Measurements from ENCODE around the gene CACNA2D3.

Gene CACNA2D3

GRCh38 chr3:54257125-54257720 is 134.9 kb downstream of the CACNA2D3 start:
- H3K27ac ChIP-seq (ENCODE audit: low read depth in 2 of 2, low read length in 2 of 2): no peak overlapping the region
- no peaks in the 10 kb centered on the region for H3K9me3 ChIP-seq (ENCODE audit: control insufficient read depth in 2 of 2, low read length in 2 of 2)
- H3K4me3 ChIP-seq (ENCODE audit: low read length in 2 of 2): no peak overlapping the region
- H3K4me1 ChIP-seq (ENCODE audit: control insufficient read depth in 2 of 2, insufficient read depth in 2 of 2, low read length in 2 of 2): no peaks in the 10 kb centered on the region
- H3K9ac ChIP-seq (ENCODE audit: low read depth in 1 of 2, low read length in 2 of 2): no peak overlapping the region
- H3K36me3 ChIP-seq (ENCODE audit: control insufficient read depth in 2 of 2, insufficient read depth in 2 of 2, low read length in 2 of 2): no peaks in the 10 kb centered on the region
- no peaks in the 10 kb centered on the region for H3K27me3 ChIP-seq (ENCODE audit: control insufficient read depth in 2 of 2, insufficient read depth in 2 of 2, low read length in 2 of 2)

- no peaks in the 10 kb centered on the region for H3K4me1 ChIP-seq (ENCODE audit: control insufficient read depth in 2 of 2, insufficient read depth in 2 of 2, low read length in 2 of 2)
- H3K27ac ChIP-seq (ENCODE audit: low read depth in 2 of 2, low read length in 2 of 2): no peak overlapping the region
- no peak overlapping the region for H3K4me3 ChIP-seq (ENCODE audit: low read length in 2 of 2)
- H3K9me3 ChIP-seq (ENCODE audit: control insufficient read depth in 2 of 2, low read length in 2 of 2): no peaks in the 10 kb centered on the region
- peaks cover 0 to 2% of the 10 kb centered on the region in 2 donors for H3K27me3 ChIP-seq (ENCODE audit: control insufficient read depth in 2 of 2, insufficient read depth in 2 of 2, low read length in 2 of 2)
- no peak overlapping the region for H3K9ac ChIP-seq (ENCODE audit: low read depth in 1 of 2, low read length in 2 of 2)
- H3K36me3 ChIP-seq (ENCODE audit: control insufficient read depth in 2 of 2, insufficient read depth in 2 of 2, low read length in 2 of 2): no peaks in the 10 kb centered on the region
Observed at GRCh38 chr3:54259636-54260035, 137.3 kb downstream of the CACNA2D3 start.

GRCh38 chr3:54261141-54261540 is 138.8 kb downstream of the CACNA2D3 start:
- H3K9me3 ChIP-seq (ENCODE audit: control insufficient read depth in 2 of 2, low read length in 2 of 2): no peaks in the 10 kb centered on the region
- H3K36me3 ChIP-seq (ENCODE audit: control insufficient read depth in 2 of 2, insufficient read depth in 2 of 2, low read length in 2 of 2): no peaks in the 10 kb centered on the region
- H3K9ac ChIP-seq (ENCODE audit: low read depth in 1 of 2, low read length in 2 of 2): no peak overlapping the region
- no peaks in the 10 kb centered on the region for H3K4me1 ChIP-seq (ENCODE audit: control insufficient read depth in 2 of 2, insufficient read depth in 2 of 2, low read length in 2 of 2)
- peaks cover 0 to 2% of the 10 kb centered on the region in 2 donors for H3K27me3 ChIP-seq (ENCODE audit: control insufficient read depth in 2 of 2, insufficient read depth in 2 of 2, low read length in 2 of 2)
- no peak overlapping the region for H3K4me3 ChIP-seq (ENCODE audit: low read length in 2 of 2)
- H3K27ac ChIP-seq (ENCODE audit: low read depth in 2 of 2, low read length in 2 of 2): no peak overlapping the region

DNA sequence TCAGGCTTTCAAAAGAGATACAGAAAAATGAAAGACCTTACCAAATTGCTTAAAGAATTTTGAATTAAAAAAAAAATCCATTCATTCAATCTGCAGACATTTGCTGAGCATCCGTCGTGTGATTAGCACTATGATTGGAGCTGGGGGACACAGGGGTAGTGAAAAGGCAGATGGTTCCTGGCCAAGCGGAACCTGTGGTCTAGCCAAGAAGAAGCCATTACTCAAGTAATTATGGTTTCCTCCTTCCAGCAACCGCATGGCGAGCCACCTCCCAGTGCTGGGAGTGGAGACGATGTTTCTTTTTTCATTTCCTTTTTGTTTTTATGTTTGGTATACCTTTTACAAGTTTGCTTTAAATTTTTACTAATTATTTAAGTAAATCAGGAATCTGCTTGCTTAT is 140.2 kb downstream of the CACNA2D3 start:
- Histone ChIP-seq H3K36me3 (ENCODE audit: control insufficient read depth in 2 of 2, insufficient read depth in 2 of 2, low read length in 2 of 2) (no peaks in the 10 kb centered on the region), H3K9ac (ENCODE audit: low read depth in 1 of 2, low read length in 2 of 2) (no peak overlapping the region), H3K27me3 (ENCODE audit: control insufficient read depth in 2 of 2, insufficient read depth in 2 of 2, low read length in 2 of 2) (peaks cover 0 to 4% of the 10 kb centered on the region in 2 donors), H3K27ac (ENCODE audit: low read depth in 2 of 2, low read length in 2 of 2) (no peak overlapping the region), H3K4me3 (ENCODE audit: low read length in 2 of 2) (no peak overlapping the region), H3K4me1 (ENCODE audit: control insufficient read depth in 2 of 2, insufficient read depth in 2 of 2, low read length in 2 of 2) (no peaks in the 10 kb centered on the region), H3K9me3 (ENCODE audit: control insufficient read depth in 2 of 2, low read length in 2 of 2) (no peaks in the 10 kb centered on the region)

DNA sequence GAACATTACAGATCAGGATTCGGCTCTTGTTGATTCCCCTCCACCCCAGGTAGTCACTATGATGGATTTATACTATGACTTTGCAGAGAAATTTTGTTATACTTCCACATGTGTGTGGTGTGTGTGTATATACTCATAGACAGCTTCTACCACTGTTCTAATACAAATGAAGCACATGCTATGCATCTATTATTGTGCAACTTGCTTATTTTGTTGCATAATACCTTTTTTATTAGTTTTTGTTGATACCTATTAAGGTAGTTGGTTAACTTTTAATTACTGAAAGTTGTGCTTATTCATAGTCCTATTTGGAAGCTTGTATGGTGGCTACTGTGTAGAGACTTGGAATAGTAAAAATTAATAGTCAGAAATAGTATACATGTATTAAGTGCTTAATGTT is 140.6 kb downstream of the CACNA2D3 start:
- Histone ChIP-seq H3K27me3 (ENCODE audit: control insufficient read depth in 2 of 2, insufficient read depth in 2 of 2, low read length in 2 of 2) (peaks cover 0 to 4% of the 10 kb centered on the region in 2 donors), H3K9ac (ENCODE audit: low read depth in 1 of 2, low read length in 2 of 2) (no peak overlapping the region), H3K36me3 (ENCODE audit: control insufficient read depth in 2 of 2, insufficient read depth in 2 of 2, low read length in 2 of 2) (no peaks in the 10 kb centered on the region), H3K4me3 (ENCODE audit: low read length in 2 of 2) (no peak overlapping the region), H3K4me1 (ENCODE audit: control insufficient read depth in 2 of 2, insufficient read depth in 2 of 2, low read length in 2 of 2) (no peaks in the 10 kb centered on the region), H3K9me3 (ENCODE audit: control insufficient read depth in 2 of 2, low read length in 2 of 2) (no peaks in the 10 kb centered on the region), H3K27ac (ENCODE audit: low read depth in 2 of 2, low read length in 2 of 2) (no peak overlapping the region)

GRCh38 chr3:54264050-54264449 is 141.7 kb downstream of the CACNA2D3 start:
- H3K4me3 ChIP-seq (ENCODE audit: low read length in 2 of 2): no peak overlapping the region
- no peak overlapping the region for H3K9ac ChIP-seq (ENCODE audit: low read depth in 1 of 2, low read length in 2 of 2)
- no peaks in the 10 kb centered on the region for H3K4me1 ChIP-seq (ENCODE audit: control insufficient read depth in 2 of 2, insufficient read depth in 2 of 2, low read length in 2 of 2)
- H3K27me3 ChIP-seq (ENCODE audit: control insufficient read depth in 2 of 2, insufficient read depth in 2 of 2, low read length in 2 of 2): peaks cover 0 to 4% of the 10 kb centered on the region in 2 donors
- H3K27ac ChIP-seq (ENCODE audit: low read depth in 2 of 2, low read length in 2 of 2): no peak overlapping the region
- H3K36me3 ChIP-seq (ENCODE audit: control insufficient read depth in 2 of 2, insufficient read depth in 2 of 2, low read length in 2 of 2): no peaks in the 10 kb centered on the region
- H3K9me3 ChIP-seq (ENCODE audit: control insufficient read depth in 2 of 2, low read length in 2 of 2): no peaks in the 10 kb centered on the region

- Histone ChIP-seq H3K27ac (ENCODE audit: low read depth in 2 of 2, low read length in 2 of 2) (no peak overlapping the region), H3K4me3 (ENCODE audit: low read length in 2 of 2) (no peak overlapping the region), H3K27me3 (ENCODE audit: control insufficient read depth in 2 of 2, insufficient read depth in 2 of 2, low read length in 2 of 2) (peaks cover 0 to 2% of the 10 kb centered on the region in 2 donors), H3K36me3 (ENCODE audit: control insufficient read depth in 2 of 2, insufficient read depth in 2 of 2, low read length in 2 of 2) (no peaks in the 10 kb centered on the region), H3K9ac (ENCODE audit: low read depth in 1 of 2, low read length in 2 of 2) (no peak overlapping the region), H3K4me1 (ENCODE audit: control insufficient read depth in 2 of 2, insufficient read depth in 2 of 2, low read length in 2 of 2) (no peaks in the 10 kb centered on the region), H3K9me3 (ENCODE audit: control insufficient read depth in 2 of 2, low read length in 2 of 2) (no peaks in the 10 kb centered on the region)
Observed at GRCh38 chr3:54270816-54271526, 148.6 kb downstream of the CACNA2D3 start.

DNA sequence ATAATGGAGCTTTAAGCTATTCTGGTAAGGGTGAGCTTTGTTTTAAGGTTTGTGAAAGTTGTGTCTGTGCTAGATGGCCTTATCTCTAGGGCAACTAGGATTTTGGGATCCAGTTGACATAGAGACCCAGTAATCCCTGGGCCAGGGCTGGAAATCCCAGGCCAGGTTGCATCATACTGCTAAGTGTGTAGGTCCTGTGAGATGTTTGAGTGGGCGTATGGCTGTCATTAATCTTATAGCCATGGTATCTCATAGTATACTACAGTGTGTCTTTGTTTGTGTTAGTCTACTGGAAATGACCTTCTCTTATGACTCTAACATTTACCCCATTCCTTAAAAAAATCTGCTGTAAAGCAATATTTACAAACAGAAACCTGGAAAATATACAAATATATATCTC is 151.4 kb downstream of the CACNA2D3 start:
- Histone ChIP-seq H3K27ac (ENCODE audit: low read depth in 2 of 2, low read length in 2 of 2) (no peak overlapping the region), H3K9ac (ENCODE audit: low read depth in 1 of 2, low read length in 2 of 2) (no peak overlapping the region), H3K4me1 (ENCODE audit: control insufficient read depth in 2 of 2, insufficient read depth in 2 of 2, low read length in 2 of 2) (no peaks in the 10 kb centered on the region), H3K9me3 (ENCODE audit: control insufficient read depth in 2 of 2, low read length in 2 of 2) (no peaks in the 10 kb centered on the region), H3K4me3 (ENCODE audit: low read length in 2 of 2) (no peak overlapping the region), H3K36me3 (ENCODE audit: control insufficient read depth in 2 of 2, insufficient read depth in 2 of 2, low read length in 2 of 2) (no peaks in the 10 kb centered on the region), H3K27me3 (ENCODE audit: control insufficient read depth in 2 of 2, insufficient read depth in 2 of 2, low read length in 2 of 2) (no peaks in the 10 kb centered on the region)

- H3K4me3 ChIP-seq (ENCODE audit: low read length in 2 of 2): no peak overlapping the region
- H3K27ac ChIP-seq (ENCODE audit: low read depth in 2 of 2, low read length in 2 of 2): no peak overlapping the region
- H3K4me1 ChIP-seq (ENCODE audit: control insufficient read depth in 2 of 2, insufficient read depth in 2 of 2, low read length in 2 of 2): no peaks in the 10 kb centered on the region
- H3K27me3 ChIP-seq (ENCODE audit: control insufficient read depth in 2 of 2, insufficient read depth in 2 of 2, low read length in 2 of 2): no peaks in the 10 kb centered on the region
- no peaks in the 10 kb centered on the region for H3K9me3 ChIP-seq (ENCODE audit: control insufficient read depth in 2 of 2, low read length in 2 of 2)
- H3K36me3 ChIP-seq (ENCODE audit: control insufficient read depth in 2 of 2, insufficient read depth in 2 of 2, low read length in 2 of 2): no peaks in the 10 kb centered on the region
- H3K9ac ChIP-seq (ENCODE audit: low read depth in 1 of 2, low read length in 2 of 2): no peak overlapping the region
Observed at GRCh38 chr3:54274607-54275006, 152.3 kb downstream of the CACNA2D3 start.

DNA sequence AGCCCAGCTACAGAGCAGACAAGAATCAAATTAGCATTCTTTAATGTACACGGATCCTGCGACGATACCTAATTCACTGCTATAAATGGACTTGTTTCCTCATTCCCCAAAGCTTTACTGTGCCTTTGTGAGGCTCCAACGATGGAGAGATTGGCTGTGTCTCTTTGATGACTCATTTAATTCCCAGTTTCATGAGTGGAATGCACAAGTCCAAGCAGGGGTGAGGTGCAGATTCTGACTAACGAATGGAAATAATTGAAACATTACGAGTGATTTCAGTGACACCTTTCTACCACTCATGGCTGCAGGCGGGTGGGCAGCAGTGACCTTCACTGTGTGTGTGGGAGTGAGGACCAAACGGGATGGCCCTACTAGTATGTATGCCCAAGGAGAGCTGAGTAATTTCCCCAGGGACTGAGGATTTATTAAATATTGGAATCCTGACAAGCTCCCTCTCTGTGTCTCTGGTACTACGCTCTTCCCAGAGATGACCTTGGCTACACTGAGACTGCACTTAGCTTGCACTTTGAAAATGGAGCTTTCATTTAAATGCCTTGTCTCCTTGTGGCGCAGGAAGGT is 156.7 kb downstream of the CACNA2D3 start:
- Histone ChIP-seq H3K27me3 (ENCODE audit: control insufficient read depth in 2 of 2, insufficient read depth in 2 of 2, low read length in 2 of 2) (no peaks in the 10 kb centered on the region), H3K9ac (ENCODE audit: low read depth in 1 of 2, low read length in 2 of 2) (no peak overlapping the region), H3K36me3 (ENCODE audit: control insufficient read depth in 2 of 2, insufficient read depth in 2 of 2, low read length in 2 of 2) (no peaks in the 10 kb centered on the region), H3K9me3 (ENCODE audit: control insufficient read depth in 2 of 2, low read length in 2 of 2) (no peaks in the 10 kb centered on the region), H3K27ac (ENCODE audit: low read depth in 2 of 2, low read length in 2 of 2) (no peak overlapping the region), H3K4me1 (ENCODE audit: control insufficient read depth in 2 of 2, insufficient read depth in 2 of 2, low read length in 2 of 2) (no peaks in the 10 kb centered on the region), H3K4me3 (ENCODE audit: low read length in 2 of 2) (no peak overlapping the region)

All from mucosa of rectum (tissue), 2 donors.